Smooth muscle cell (in vitro differentiated cells): ENCODE results near the gene AK8. TPM values are rescaled to one million over a fixed set of nuclear protein-coding genes. Genes with fewer than 3 reads are reported as not detected.

Experiments
- DNase-seq: peaks from one replicate; lab custom pipeline; 2025; ENCODE audit not compliant: unreplicated experiment; lab: John Stamatoyannopoulos, UW
- H2AFZ ChIP-seq: fragments of 200-600 bp; sonication (generic); 2 replicates; pipeline ENCODE4 v1.6.0; 2016; ENCODE audit warnings: antibody characterized with exemption, low read depth, mild to moderate bottlenecking
- H3F3A ChIP-seq: fragments of 200-600 bp; sonication (generic); 2 replicates; pipeline ENCODE4 v1.6.0; 2017; ENCODE audit warnings: antibody characterized with exemption, low read depth
- H3K27ac ChIP-seq: fragments of 200-600 bp; sonication (generic); 2 replicates; pipeline ENCODE4 v1.5.1; 2016; ENCODE audit warnings: low read depth, mild to moderate bottlenecking
- H3K27me3 ChIP-seq: fragments of 200-600 bp; sonication (generic); 2 replicates; pipeline ENCODE4 v1.6.1; 2016; ENCODE audit warnings: low read depth, mild to moderate bottlenecking
- H3K36me3 ChIP-seq: fragments of 200-600 bp; sonication (generic); 2 replicates; pipeline ENCODE4 v1.5.1; 2016; ENCODE audit warnings: low read depth
- H3K4me1 ChIP-seq: fragments of 200-600 bp; sonication (generic); 2 replicates; pipeline ENCODE4 v1.5.1; 2016; ENCODE audit warnings: low read depth
- H3K4me2 ChIP-seq: fragments of 200-600 bp; sonication (generic); 2 replicates; pipeline ENCODE4 v1.6.0; 2016; ENCODE audit warnings: mild to moderate bottlenecking
- H3K4me3 ChIP-seq: fragments of 200-600 bp; sonication (generic); 2 replicates; pipeline ENCODE4 v1.5.1; 2016; ENCODE audit warnings: mild to moderate bottlenecking
- H3K79me2 ChIP-seq: fragments of 200-600 bp; sonication (generic); 2 replicates; pipeline ENCODE4 v1.6.0; 2016; ENCODE audit warnings: low read depth, mild to moderate bottlenecking
- H3K9ac ChIP-seq: fragments of 200-600 bp; sonication (generic); 2 replicates; pipeline ENCODE4 v1.6.0; 2016; ENCODE audit warnings: low read depth
- H3K9me3 ChIP-seq: fragments of 200-600 bp; sonication (generic); replicated peaks from 2 replicates; pipeline ENCODE4 v1.5.1; 2016; ENCODE audit warnings: low read depth
- H4K20me1 ChIP-seq: fragments of 200-600 bp; sonication (generic); 2 replicates; pipeline ENCODE4 v1.6.0; 2016; ENCODE audit warnings: low read depth
- WGBS: methylation state at CpG from one replicate; pipeline ENCODE4 v1.1.7; 2016; ENCODE audit warnings: low lambda C conversion rate; 5-methylcytosine and 5-hydroxymethylcytosine counted together
- polyA plus RNA-seq: library from polyadenylated mRNA; unstranded; fragments of >200 nt; fragmentation: Nextera tagmentation; extraction: Ambion mirVana; gene quantifications from 2 replicates; pipeline ENCODE4 v1.2.1, GENCODE V29; 2016
- total RNA-seq: library from RNA; depleted of rRNA; stranded (reverse); fragments of >200 nt; gene quantifications from 2 replicates; pipeline ENCODE4 v1.2.3, GENCODE V29; 2014
- TF ChIP-seq, protein P1 (sequence below): fragments of 200-600 bp; sonication (generic); IDR thresholded peaks from 2 replicates; pipeline ENCODE4 v1.5.1; 2017; ENCODE audit warnings: borderline replicate concordance, mild to moderate bottlenecking, antibody characterized with exemption; ENCODE audit not compliant: insufficient read depth, poor library complexity, severe bottlenecking

AK8 gene
- total and polyA plus RNA-seq, 2 experiments from 2014 or later, result 0.67 to 1.4 TPM

DNA sequence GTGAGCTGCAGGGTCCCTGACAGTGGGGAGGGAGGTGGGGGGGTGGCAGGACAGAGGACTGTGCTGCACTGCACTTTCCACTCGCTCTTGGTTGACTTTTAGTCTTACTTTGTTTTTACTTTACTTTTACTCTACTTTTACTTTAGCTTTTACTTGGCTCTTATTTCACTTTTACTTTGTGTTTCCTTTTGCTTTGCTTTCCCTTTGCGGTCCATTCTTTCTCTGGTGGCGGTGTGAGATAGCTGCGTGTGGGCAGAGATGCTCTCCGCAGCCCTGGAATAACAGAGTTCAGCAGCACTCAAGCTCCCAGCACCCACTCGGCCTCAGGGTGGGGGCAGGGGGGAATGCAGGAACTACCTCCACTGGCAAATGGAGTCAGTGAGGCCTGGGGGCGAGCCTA is 4.7 kb downstream of the AK8 start:
- Histone ChIP-seq H4K20me1 (no peaks in the 10 kb centered on the region), H3F3A (no peaks in the 10 kb centered on the region), H3K4me2 (no peak overlapping the region), H3K9ac (no peak overlapping the region), H3K4me3 (no peak overlapping the region), H3K36me3 (no peaks in the 10 kb centered on the region), H3K4me1 (no peaks in the 10 kb centered on the region), H3K27ac (no peak overlapping the region), H3K27me3 (no peaks in the 10 kb centered on the region), H3K79me2 (no peaks in the 10 kb centered on the region), H2AFZ (no peak overlapping the region), H3K9me3 (no peaks in the 10 kb centered on the region)
- WGBS, result 86% methylated on average over 7 of the region's 7 CpGs
- TF ChIP-seq, protein P1, sequence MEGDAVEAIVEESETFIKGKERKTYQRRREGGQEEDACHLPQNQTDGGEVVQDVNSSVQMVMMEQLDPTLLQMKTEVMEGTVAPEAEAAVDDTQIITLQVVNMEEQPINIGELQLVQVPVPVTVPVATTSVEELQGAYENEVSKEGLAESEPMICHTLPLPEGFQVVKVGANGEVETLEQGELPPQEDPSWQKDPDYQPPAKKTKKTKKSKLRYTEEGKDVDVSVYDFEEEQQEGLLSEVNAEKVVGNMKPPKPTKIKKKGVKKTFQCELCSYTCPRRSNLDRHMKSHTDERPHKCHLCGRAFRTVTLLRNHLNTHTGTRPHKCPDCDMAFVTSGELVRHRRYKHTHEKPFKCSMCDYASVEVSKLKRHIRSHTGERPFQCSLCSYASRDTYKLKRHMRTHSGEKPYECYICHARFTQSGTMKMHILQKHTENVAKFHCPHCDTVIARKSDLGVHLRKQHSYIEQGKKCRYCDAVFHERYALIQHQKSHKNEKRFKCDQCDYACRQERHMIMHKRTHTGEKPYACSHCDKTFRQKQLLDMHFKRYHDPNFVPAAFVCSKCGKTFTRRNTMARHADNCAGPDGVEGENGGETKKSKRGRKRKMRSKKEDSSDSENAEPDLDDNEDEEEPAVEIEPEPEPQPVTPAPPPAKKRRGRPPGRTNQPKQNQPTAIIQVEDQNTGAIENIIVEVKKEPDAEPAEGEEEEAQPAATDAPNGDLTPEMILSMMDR, result no peak
- no peak for DNase-seq

DNA sequence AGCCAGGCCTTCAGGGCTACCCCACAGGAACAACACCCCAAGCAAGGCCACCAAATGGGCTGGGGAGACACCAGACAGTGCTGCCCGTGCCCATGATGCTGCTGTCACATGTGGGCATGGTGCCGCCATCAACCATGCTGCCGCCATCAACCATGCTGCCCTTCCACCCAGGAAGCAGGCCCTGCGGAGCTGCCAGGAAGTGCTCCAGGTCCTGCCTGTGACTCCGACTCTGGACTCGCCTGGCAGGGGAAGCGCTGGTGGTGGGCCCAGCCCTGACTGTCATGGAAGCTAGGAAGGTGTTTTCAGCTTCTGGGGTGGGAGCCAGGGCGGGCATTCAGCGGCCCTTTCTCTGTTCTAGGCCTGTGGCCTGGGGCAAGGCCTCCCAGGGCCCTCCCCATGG is 8.8 kb downstream of the AK8 start:
- H3K4me2 ChIP-seq, result no peak overlapping the region
- no peaks in the 10 kb centered on the region for H3K27me3 ChIP-seq
- DNase-seq, result no peak
- no peak overlapping the region for H2AFZ ChIP-seq
- no peak overlapping the region for H3K9ac ChIP-seq
- no peaks in the 10 kb centered on the region for H3K9me3 ChIP-seq
- H3K36me3 ChIP-seq, result no peaks in the 10 kb centered on the region
- H4K20me1 ChIP-seq, result no peaks in the 10 kb centered on the region
- no peak overlapping the region for H3K4me3 ChIP-seq
- no peaks in the 10 kb centered on the region for H3K79me2 ChIP-seq
- no peaks in the 10 kb centered on the region for H3K4me1 ChIP-seq
- no peaks in the 10 kb centered on the region for H3F3A ChIP-seq
- TF ChIP-seq, protein P1, result no peak
- no peak overlapping the region for H3K27ac ChIP-seq
- WGBS, result 94% methylated on average over 9 of the region's 9 CpGs

DNA sequence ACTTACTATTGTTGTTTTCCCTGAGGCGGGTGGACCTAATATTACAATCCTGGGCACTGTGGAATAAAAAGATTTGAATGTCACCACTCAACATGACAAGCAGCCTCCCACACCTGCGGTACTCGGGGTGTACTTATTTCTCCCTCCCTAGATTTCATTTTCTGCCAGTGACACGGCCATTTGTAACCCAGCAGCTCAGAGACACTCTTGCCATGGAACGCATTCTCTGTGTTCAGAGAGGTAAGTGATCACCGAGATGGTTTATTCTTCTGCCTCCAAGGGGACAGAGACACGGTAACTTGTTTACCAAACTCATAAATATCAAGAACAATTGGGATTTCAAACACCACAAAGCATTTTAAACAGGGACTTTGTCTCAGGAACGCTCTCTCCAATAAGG is 11.2 kb downstream of the AK8 start:
- WGBS, result 88% methylated on average over 8 of the region's 8 CpGs
- no peak overlapping the region for H3K27ac ChIP-seq

DNA sequence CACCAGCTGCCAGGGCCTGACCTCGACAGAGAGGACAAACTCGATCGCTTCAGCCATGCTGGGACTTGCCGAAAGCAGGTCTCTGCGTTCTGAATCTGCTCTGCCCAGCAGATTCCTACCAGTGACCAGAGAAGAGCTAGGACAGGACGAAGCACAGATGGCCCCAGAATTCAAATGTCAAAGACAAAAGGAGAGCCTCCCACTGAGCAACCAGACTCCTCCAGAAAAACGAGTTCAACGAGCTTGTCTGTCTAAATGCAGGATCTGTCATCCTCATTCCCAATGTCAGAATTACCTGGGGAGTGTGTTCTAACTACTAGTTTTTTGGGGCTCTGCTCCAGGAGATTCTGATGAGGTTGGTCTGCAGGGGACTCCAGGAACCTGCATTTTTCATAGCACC is 13.4 kb downstream of the AK8 start:
- H3K36me3 ChIP-seq, result no peaks in the 10 kb centered on the region
- TF ChIP-seq, protein P1, result no peak
- no peak overlapping the region for H3K4me3 ChIP-seq
- no peak overlapping the region for H3K9ac ChIP-seq
- no peaks in the 10 kb centered on the region for H4K20me1 ChIP-seq
- no peak overlapping the region for H3K4me2 ChIP-seq
- no peaks in the 10 kb centered on the region for H3K27me3 ChIP-seq
- no peak overlapping the region for H2AFZ ChIP-seq
- DNase-seq, result no peak
- H3K9me3 ChIP-seq, result no peaks in the 10 kb centered on the region
- no peaks in the 10 kb centered on the region for H3K4me1 ChIP-seq
- 45% methylated on average over 8 of the region's 8 CpGs for WGBS
- H3F3A ChIP-seq, result no peaks in the 10 kb centered on the region
- H3K79me2 ChIP-seq, result no peaks in the 10 kb centered on the region
- H3K27ac ChIP-seq, result no peak overlapping the region

More for the DNA sequence above, 11.2 kb downstream of the AK8 start:
- Histone ChIP-seq H3K79me2 (no peaks in the 10 kb centered on the region), H3K9me3 (no peaks in the 10 kb centered on the region), H3K4me1 (no peaks in the 10 kb centered on the region), H2AFZ (no peak overlapping the region), H3K4me2 (no peak overlapping the region), H3K36me3 (no peaks in the 10 kb centered on the region), H4K20me1 (no peaks in the 10 kb centered on the region), H3K27me3 (no peaks in the 10 kb centered on the region), H3K9ac (no peak overlapping the region), H3K4me3 (no peak overlapping the region), H3F3A (no peaks in the 10 kb centered on the region)
- DNase-seq, result no peak
- TF ChIP-seq, protein P1, result no peak
